Neuron (in vitro differentiated cells): ENCODE data around the gene C16orf96.

Source experiments
- H2AFZ ChIP-seq: one replicate; pipeline ENCODE4 v1.6.1; 2013; ENCODE audit warnings: low read depth, mild to moderate bottlenecking, inconsistent platforms, low read length, moderate library complexity
- H3K27me3 ChIP-seq: one replicate; pipeline ENCODE4 v1.6.1; 2013; ENCODE audit warnings: low read length; ENCODE audit not compliant: insufficient read depth
- H3K36me3 ChIP-seq: one replicate; pipeline ENCODE4 v1.6.1; 2013; ENCODE audit warnings: low read length; ENCODE audit not compliant: insufficient read depth
- H3K4me1 ChIP-seq: one replicate; pipeline ENCODE4 v1.6.1; 2013; ENCODE audit warnings: low read length; ENCODE audit not compliant: insufficient read depth
- H3K4me3 ChIP-seq: 2 replicates; pipeline ENCODE4 v1.5.1; 2013; ENCODE audit warnings: mild to moderate bottlenecking, low read length, moderate library complexity
- H3K9me3 ChIP-seq: one replicate; pipeline ENCODE4 v1.6.1; 2013; ENCODE audit warnings: low read length

The C16orf96 gene

DNA sequence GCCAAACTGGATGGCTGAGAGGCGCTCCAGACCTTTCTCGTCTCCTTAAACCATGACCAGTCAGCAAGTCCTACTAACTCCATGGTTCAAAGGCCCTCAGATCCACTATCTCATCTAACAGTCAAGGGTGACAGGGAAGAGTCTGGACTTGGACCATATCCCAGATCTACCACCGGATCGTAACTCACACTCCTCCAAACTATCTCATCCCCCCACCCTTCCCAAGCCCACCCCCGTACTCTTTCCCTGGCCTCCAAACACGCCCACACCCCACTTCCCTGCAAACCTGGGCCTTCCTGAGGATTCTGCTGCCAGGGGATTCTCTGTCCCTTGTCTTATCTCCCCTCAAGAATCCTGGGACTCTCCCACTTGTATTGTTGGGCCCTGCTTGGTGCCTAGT is 22.6 kb upstream of the C16orf96 start:
- no peak overlapping the region for H2AFZ ChIP-seq
- H3K27me3 ChIP-seq = no peaks in the 10 kb centered on the region
- H3K36me3 ChIP-seq = peaks cover 26% of the 10 kb centered on the region
- peaks cover 8% of the 10 kb centered on the region for H3K4me1 ChIP-seq
- peaks cover 19% of the 10 kb centered on the region for H3K9me3 ChIP-seq
- no peak overlapping the region for H3K4me3 ChIP-seq

DNA sequence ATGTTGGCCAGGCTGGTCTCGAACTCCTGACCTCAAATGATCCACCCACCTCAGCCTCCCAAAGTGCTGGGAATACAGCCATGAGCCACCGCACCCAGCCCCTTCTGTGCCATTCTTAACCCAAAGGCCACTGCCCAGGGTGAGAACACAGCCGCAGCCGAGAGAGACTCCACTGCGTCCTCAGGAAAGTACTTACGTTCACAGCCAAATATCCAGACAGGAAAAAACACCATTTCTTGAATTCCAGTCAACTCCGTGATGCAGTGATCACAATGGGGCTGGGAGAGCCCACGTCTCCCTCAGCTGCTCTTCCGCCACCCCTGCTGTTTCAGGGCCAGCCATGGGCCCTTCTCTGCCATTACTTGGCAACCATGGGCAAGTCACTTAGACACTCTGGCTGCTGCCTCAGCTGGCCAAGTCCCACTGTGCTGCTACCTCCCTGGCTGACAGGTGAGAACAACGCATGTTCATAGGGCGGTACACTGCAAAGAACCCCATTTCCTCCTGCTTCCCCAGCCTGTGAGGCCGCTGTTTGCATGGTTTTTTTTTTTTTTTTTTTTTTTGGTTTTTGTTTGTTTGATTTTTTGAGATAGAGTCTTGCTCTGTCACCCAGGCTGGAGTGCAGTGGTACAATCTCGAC is 21.9 kb upstream of the C16orf96 start:
- Histone ChIP-seq H3K4me3 (no peak overlapping the region), H3K9me3 (peaks cover 19% of the 10 kb centered on the region), H2AFZ (no peak overlapping the region), H3K27me3 (no peaks in the 10 kb centered on the region), H3K36me3 (peaks cover 26% of the 10 kb centered on the region), H3K4me1 (peaks cover 8% of the 10 kb centered on the region)

DNA sequence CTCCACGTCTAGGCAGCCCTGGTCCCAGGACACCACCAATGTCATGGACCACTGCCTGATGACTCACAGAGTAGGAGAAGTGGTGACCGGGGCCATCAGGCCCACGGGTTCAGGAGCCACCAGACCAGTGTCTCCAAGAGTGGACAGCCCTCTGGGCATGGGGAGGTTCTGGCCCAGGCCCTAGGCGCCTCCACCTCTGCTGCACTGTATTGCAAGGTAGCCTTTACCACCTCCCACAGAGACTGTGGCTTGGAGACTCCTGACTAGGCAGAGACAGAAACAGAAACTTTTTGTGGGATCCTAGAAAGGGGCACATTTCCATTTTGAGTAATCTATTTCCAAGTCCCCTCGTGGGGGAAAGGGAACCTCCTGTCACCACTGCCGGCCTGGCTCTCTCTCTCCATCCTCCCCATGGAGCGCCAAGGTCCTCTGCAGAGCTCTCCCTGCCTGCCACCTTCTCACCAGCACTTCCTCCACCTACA is 20.5 kb upstream of the C16orf96 start:
- H3K4me1 ChIP-seq = peaks cover 8% of the 10 kb centered on the region
- no peak overlapping the region for H3K4me3 ChIP-seq

DNA sequence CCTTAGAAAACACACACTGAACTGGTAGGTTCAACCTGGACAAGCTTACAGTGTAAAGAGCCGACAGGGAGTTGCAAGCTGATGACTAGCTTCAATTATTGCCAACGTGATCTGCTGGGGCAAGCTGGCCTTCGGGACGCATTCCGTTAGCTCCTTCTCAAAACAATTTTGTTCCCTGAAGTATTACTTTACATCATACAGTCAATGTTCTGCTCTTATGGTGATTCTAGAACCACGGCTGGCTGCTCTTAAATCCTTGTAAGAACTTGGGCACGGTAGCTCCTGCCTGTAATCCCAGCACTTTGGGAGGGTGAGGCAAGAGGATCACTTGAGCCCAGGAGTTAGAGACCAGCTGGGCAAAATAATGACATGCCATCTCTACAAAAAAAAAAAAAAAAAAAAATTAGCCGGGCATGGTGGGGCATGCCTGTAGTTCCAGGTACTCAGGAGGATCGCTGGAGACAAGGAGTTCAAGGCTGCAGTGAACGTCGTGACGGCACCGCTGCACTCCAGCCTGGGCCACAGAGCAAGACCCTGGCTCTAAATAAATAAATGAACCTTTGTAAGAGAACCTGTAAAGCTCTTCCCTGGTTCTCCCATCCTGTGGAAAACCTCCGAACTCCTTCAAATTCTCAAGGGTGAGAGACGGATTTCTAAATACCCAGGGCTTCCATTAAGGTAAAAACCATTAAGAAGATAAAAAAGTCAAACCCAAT is 19.6 kb upstream of the C16orf96 start:
- H3K36me3 ChIP-seq = peaks cover 23% of the 10 kb centered on the region
- no peak overlapping the region for H2AFZ ChIP-seq
- H3K4me1 ChIP-seq = peaks cover 8% of the 10 kb centered on the region
- peaks cover 23% of the 10 kb centered on the region for H3K9me3 ChIP-seq
- H3K4me3 ChIP-seq = peak overlapping the region; percentile 77
- no peaks in the 10 kb centered on the region for H3K27me3 ChIP-seq

More for the DNA sequence above, 20.5 kb upstream of the C16orf96 start:
- Histone ChIP-seq H3K9me3 (peaks cover 23% of the 10 kb centered on the region), H2AFZ (no peak overlapping the region), H3K36me3 (peaks cover 26% of the 10 kb centered on the region), H3K27me3 (no peaks in the 10 kb centered on the region)

DNA sequence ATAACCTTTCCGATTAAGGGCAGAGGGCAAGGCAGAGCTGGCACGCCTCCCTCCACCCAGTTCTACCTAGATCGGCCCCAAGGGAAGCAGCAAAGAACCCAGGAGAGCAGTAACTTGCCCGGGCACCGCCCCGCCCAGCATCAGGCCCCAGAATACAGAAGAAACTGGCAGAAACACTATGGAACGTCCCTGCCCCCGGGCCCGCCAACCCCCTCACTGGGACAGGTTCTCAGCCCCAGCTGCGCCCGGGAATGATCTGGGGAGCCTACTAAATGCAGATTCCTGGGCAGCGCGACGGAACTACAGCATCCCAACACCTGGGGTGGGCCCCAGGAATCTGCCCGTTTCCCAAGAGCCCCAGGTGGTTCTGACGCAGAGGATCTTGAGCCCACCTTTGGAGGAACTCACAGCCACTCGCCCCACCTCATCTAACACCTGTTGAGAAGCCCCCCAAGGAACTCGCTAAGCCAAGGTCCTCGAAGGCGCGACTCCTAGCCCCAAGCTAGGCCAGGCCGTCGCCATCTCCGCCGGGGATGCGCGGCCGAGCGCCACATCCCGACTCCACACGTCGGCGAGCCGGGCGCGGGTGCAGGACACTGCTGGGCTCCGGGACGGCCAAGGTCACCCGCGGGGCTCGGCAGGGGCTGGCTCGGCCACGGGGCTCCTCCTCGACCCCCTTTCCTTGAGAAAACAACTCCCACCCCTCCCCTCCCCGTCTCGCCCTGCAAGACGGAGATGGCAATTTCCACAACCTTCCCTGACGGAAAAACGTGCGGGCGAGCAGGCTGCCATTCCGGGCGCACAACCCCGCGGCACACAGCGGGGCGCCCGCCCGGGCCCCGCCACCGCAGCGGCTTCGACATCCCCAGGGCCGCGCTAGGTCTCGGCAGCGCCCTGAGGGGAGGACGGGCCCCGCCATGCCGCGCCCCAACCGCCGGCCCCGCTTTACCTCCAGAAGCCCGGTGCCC is 18.5 kb upstream of the C16orf96 start:
- Histone ChIP-seq H3K36me3 (peaks cover 17% of the 10 kb centered on the region), H3K27me3 (no peaks in the 10 kb centered on the region), H3K4me1 (peaks cover 8% of the 10 kb centered on the region), H3K9me3 (peaks cover 19% of the 10 kb centered on the region), H3K4me3 (peak overlapping the region; percentile 77), H2AFZ (peak overlapping the region; percentile 72)

DNA sequence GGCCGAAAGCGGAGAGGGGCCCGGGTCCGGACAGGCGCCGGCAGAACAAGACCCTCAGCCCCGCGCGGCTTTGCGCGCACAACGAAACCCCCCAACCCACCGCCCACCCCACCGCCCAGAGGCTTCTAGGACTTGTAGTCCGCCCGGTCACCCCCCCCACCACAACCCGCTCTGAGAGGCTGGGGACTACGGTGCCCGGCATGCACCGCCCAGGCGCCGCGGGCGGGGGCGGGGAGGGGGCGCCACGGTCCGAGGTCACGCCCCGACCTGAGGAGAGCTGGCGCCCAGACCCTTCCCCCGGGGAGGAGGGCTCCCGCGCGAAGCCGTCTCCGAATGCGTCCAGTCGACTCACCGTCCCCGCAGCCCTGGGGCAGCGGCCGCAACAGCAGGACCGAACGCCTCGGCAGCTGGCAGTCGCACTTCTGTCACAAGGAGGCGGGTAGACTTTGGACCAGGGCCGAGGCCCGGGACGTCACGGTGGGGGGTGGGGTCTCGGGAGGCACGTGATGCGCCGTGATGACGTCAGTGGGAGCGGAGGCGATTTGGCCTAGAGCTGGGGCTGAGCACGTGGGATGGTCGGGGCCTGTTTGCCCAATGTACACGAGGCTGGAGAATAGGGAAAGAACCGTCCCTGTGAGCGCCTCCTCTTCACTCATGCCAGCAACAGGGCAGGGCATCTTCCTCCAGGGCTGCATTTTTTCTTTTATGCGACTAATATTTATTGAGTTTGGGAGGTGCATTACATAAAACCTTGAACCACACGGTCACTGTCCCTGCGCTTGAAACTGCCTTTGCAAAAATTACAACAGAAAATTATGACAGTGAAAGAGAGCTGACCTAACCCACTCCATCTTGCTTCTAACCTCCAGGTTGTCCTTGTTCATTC is 17.5 kb upstream of the C16orf96 start, which contains the start of gene CDIP1:
Gene CDIP1, minus strand, starts transcription at position 424 of the 886 bp plus-strand sequence. CDS start 24,643 bp downstream, outside the sequence.
- Histone ChIP-seq H3K9me3 (peaks cover 12% of the 10 kb centered on the region), H3K4me1 (peaks cover 8% of the 10 kb centered on the region), H3K27me3 (no peaks in the 10 kb centered on the region), H3K36me3 (peaks cover 9% of the 10 kb centered on the region), H3K4me3 (peak within 1 kb of the TSS; percentile 77), H2AFZ (peak within 1 kb of the TSS; percentile 72)

DNA sequence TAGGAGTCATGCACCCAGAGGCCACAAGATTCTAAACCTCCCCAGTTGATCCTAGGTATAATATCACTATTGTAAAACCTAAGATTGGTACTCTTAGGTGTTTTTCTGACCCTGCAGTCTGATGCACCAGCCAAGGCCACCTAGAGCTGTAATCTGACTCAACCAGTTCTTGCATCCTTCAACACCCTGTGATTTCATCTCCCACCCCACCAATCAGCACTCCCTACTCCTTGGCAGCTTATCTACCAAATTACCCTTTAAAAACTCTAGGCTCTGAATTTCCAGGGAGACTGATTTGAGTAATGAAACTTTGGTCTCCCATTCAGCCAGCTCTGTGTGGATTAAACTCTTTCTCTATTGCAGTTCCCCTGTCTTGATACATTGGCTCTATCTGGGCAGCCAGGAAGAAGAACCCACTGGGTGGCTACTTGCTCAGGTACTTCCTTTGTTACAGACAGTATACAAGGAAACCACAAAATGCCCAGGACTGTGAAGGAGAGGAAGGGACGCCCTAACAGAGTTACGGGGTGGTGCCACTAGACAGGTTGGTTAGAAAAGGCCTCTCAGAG is 16.3 kb upstream of the C16orf96 start:
- H3K4me3 ChIP-seq = no peak overlapping the region
- no peaks in the 10 kb centered on the region for H3K27me3 ChIP-seq
- H3K4me1 ChIP-seq = peaks cover 8% of the 10 kb centered on the region

DNA sequence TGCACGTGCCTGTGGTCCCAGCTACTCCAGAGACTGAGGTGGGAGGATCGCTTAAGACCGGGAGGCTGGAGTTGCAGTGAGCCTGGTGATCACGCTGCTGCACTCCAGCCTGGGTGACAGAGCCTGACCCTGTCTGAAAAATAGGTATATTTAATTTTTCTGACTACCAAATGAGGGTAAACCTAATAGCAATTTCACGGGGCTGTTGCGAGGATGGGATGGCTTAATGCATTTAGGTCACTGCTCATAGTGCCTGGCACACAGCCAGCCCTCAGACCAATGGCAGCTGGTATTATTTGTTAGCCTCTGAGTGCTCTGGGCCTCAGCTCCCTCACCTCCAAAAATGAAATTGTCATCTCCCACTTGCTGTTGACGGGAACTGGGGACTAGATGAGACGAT is 11.7 kb upstream of the C16orf96 start:
- H3K36me3 ChIP-seq = no peaks in the 10 kb centered on the region
- H3K9me3 ChIP-seq = peaks cover 3% of the 10 kb centered on the region
- no peak overlapping the region for H3K4me3 ChIP-seq
- no peaks in the 10 kb centered on the region for H3K4me1 ChIP-seq
- no peak overlapping the region for H2AFZ ChIP-seq
- no peaks in the 10 kb centered on the region for H3K27me3 ChIP-seq

More for the DNA sequence above, 16.3 kb upstream of the C16orf96 start:
- Histone ChIP-seq H2AFZ (no peak overlapping the region), H3K9me3 (peaks cover 10% of the 10 kb centered on the region), H3K36me3 (peaks cover 4% of the 10 kb centered on the region)

DNA sequence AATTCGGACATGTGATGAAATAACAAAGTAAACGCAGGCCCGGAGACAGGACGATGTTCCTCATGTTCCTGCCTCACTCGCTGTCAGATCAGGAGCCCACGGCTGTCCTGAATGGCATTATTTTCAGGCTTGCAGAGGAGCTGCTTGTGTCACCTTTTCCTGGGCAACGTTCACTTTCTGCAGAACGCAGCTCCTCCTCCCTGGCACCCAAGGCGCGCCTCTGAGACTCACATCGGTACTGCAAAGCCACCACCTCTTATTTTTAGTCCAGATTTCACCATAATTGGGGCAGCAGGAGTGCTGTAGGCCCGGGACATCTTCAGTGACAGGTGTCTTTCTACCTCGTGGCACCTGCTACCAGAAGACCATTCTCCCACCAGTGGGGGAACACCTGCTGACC is 8.0 kb upstream of the C16orf96 start:
- Histone ChIP-seq H3K4me3 (no peak overlapping the region), H3K4me1 (no peaks in the 10 kb centered on the region), H3K36me3 (no peaks in the 10 kb centered on the region), H2AFZ (no peak overlapping the region), H3K27me3 (no peaks in the 10 kb centered on the region), H3K9me3 (no peaks in the 10 kb centered on the region)

DNA sequence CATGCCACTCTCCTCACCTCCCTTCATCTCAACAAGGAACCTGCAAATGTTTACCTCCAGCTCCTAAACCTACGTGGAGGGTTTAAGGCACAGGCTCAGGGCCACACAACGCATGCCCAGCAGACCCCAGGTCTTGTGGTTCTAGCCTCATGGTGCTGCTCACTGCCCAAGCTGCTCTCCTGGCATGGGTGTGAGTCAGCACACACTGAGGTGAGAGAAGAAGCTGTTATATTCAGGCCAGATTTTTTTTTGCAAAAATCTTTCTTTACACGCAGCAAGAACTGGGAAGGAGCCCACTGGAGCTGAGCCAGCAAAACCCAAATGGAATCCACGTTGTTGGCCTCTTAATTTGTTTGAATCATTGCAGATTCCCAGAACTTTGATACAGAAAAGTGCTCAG is 5.5 kb upstream of the C16orf96 start:
- no peaks in the 10 kb centered on the region for H3K4me1 ChIP-seq
- H3K27me3 ChIP-seq = no peaks in the 10 kb centered on the region
- no peaks in the 10 kb centered on the region for H3K9me3 ChIP-seq
- no peak overlapping the region for H2AFZ ChIP-seq
- H3K4me3 ChIP-seq = no peak overlapping the region
- no peaks in the 10 kb centered on the region for H3K36me3 ChIP-seq

DNA sequence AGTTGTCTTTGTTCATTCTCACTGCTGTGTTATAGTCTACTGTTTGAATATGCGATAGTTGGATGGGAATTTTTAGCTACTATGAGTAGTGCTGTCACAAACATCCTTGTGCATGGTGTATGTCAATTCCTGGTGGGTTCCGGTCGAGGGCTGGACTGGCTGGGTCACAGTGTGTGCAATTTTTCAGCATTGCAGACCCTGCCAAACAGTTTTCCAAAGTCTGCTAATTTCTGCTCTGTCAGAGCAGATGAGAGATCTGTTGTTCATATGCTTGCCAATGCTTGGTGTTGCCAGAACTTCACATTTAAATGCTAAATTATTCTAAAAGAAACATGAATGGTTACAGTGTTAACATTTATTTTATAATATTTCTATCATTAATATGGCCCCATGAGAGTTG is 3.6 kb upstream of the C16orf96 start:
- no peaks in the 10 kb centered on the region for H3K4me1 ChIP-seq
- no peak overlapping the region for H3K4me3 ChIP-seq
- no peaks in the 10 kb centered on the region for H3K36me3 ChIP-seq
- H3K27me3 ChIP-seq = no peaks in the 10 kb centered on the region
- H2AFZ ChIP-seq = no peak overlapping the region
- no peaks in the 10 kb centered on the region for H3K9me3 ChIP-seq

DNA sequence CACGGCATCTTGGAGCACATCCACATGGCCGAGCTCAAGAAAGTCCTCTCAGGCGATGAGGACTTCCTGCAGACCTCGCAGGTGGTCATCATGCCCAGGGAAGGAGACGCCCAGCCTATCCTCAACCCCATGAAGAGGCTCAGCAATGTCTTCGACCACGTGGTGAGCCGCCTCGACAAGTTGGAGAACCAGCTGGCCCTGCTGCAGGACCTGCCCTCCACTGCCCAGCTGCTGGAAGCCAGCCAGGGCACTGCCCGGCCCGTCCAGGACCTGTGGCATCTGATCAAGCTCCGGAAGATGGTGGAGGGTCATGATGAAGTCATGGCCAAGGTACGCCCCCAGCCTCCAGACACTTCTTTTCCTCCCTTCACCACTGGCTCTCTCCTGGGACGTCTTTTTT is 440 bp downstream of the C16orf96 start:
- no peak overlapping the region for H2AFZ ChIP-seq
- H3K9me3 ChIP-seq = no peaks in the 10 kb centered on the region
- no peaks in the 10 kb centered on the region for H3K27me3 ChIP-seq
- peaks cover 7% of the 10 kb centered on the region for H3K4me1 ChIP-seq
- no peak overlapping the region for H3K4me3 ChIP-seq
- H3K36me3 ChIP-seq = no peaks in the 10 kb centered on the region
